ENCODE results near the gene FOXC2. TPM values are rescaled to one million over a fixed set of nuclear protein-coding genes. Genes with fewer than 3 reads are reported as not detected.
A peak's percentile ranks its signal among the peaks of the same experiment; 100 is the strongest.

The FOXC2 gene
- total RNA-seq (ENCODE audit: unreplicated experiment): not detected
- long read RNA-seq: 0 reads

DNA sequence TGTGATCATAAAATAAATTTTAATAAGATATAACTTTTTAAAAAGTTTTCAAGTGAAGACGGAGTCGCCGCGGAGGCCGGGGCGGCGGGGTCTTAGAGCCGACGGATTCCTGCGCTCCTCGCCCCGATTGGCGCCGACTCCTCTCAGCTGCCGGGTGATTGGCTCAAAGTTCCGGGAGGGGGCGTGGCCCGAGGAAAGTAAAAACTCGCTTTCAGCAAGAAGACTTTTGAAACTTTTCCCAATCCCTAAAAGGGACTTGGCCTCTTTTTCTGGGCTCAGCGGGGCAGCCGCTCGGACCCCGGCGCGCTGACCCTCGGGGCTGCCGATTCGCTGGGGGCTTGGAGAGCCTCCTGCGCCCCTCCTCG lies at the start of gene FOXC2:
Gene FOXC2, plus strand, starts transcription at position 229 of the 365 bp plus-strand sequence. CDS start 507 bp downstream, outside the sequence.
- H3K4me1 Mint-ChIP-seq (ENCODE audit: low read depth, unreplicated experiment): peaks cover 7% of the 10 kb centered on the region

DNA sequence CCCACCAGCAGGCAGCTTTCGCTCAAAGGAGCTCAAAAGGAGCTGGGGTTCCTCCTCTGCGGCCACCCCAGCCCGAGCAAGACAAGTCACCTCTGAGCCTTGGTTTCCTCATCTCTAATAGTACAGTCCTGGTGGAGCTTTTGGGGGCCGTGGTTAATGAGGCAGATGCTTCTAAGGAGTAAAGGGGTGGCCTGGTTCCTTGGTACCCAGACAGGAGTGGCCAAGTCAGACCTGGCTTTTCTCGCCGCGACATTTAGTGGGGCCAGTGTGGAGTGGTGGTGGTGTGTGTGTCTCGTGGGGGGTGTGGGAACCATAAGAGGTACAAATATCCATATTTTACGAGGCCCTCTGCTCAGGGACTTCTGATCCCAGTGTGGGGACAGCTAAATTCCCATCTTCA lies 49.6 kb upstream of the FOXC2 start:
- H3K27me3 Mint-ChIP-seq (ENCODE audit: unreplicated experiment): peaks cover 29% of the 10 kb centered on the region
- no peak overlapping the region for H3K27ac Mint-ChIP-seq (ENCODE audit: unreplicated experiment)

More for the DNA sequence above, at the start of gene FOXC2:
- no peak within 1 kb of the TSS for H3K27ac Mint-ChIP-seq (ENCODE audit: unreplicated experiment)
- peaks cover 26% of the 10 kb centered on the region for H3K27me3 Mint-ChIP-seq (ENCODE audit: unreplicated experiment)
- DNase-seq: peak; percentile 71
- H3K4me3 Mint-ChIP-seq (ENCODE audit: unreplicated experiment): no peak within 1 kb of the TSS
- TF ChIP-seq, protein P1, sequence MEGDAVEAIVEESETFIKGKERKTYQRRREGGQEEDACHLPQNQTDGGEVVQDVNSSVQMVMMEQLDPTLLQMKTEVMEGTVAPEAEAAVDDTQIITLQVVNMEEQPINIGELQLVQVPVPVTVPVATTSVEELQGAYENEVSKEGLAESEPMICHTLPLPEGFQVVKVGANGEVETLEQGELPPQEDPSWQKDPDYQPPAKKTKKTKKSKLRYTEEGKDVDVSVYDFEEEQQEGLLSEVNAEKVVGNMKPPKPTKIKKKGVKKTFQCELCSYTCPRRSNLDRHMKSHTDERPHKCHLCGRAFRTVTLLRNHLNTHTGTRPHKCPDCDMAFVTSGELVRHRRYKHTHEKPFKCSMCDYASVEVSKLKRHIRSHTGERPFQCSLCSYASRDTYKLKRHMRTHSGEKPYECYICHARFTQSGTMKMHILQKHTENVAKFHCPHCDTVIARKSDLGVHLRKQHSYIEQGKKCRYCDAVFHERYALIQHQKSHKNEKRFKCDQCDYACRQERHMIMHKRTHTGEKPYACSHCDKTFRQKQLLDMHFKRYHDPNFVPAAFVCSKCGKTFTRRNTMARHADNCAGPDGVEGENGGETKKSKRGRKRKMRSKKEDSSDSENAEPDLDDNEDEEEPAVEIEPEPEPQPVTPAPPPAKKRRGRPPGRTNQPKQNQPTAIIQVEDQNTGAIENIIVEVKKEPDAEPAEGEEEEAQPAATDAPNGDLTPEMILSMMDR (IDR thresholded peaks at IDR 0.05; ENCODE audit: partially characterized antibody, unreplicated experiment): no peak
- H3K36me3 Mint-ChIP-seq (ENCODE audit: unreplicated experiment): no peaks in the 10 kb centered on the region
- peaks cover 6% of the 10 kb centered on the region for H3K9me3 Mint-ChIP-seq (ENCODE audit: unreplicated experiment)

DNA sequence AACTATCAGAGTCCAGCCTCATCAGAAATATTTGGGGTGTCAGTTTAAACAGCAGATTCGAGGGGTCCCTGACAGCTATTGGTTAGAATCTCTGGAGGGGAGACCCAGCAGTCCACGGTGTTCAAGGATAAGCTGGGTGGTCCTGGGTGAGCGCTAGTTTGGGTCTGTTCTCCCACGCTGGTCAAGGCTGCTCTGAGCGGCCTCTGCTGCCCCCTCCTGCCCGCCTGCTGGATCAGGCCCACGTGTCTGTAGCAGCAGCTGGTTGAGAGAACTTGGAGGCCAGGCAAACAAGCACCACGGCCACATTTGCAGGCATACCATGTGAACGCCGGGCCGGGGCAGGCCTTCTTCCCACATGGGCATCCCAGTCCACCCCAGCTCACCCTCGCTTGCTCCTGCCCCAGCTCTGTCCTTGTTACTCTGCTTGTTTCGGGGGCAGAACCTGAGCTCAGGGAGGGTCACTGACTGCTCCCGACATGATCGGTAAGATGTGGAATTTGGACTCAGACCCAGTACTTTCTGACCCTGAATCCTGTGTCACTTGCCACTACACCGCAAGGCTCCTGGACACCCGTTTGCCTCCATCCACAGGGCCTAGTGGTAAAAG lies 48.9 kb upstream of the FOXC2 start:
- Mint-ChIP-seq H3K27me3 (ENCODE audit: unreplicated experiment) (peaks cover 28% of the 10 kb centered on the region), H3K4me1 (ENCODE audit: low read depth, unreplicated experiment) (peaks cover 10% of the 10 kb centered on the region), H3K4me3 (ENCODE audit: unreplicated experiment) (no peak overlapping the region), H3K27ac (ENCODE audit: unreplicated experiment) (no peak overlapping the region), H3K36me3 (ENCODE audit: unreplicated experiment) (no peaks in the 10 kb centered on the region), H3K9me3 (ENCODE audit: unreplicated experiment) (peaks cover 12% of the 10 kb centered on the region)
- DNase-seq: peak; percentile 83
- TF ChIP-seq, protein P1 (IDR thresholded peaks at IDR 0.05; ENCODE audit: partially characterized antibody, unreplicated experiment): peak; percentile 58

More for the DNA sequence above, 49.6 kb upstream of the FOXC2 start:
- DNase-seq: no peak
- Mint-ChIP-seq H3K36me3 (ENCODE audit: unreplicated experiment) (no peaks in the 10 kb centered on the region), H3K4me3 (ENCODE audit: unreplicated experiment) (no peak overlapping the region), H3K9me3 (ENCODE audit: unreplicated experiment) (peaks cover 12% of the 10 kb centered on the region), H3K4me1 (ENCODE audit: low read depth, unreplicated experiment) (peaks cover 10% of the 10 kb centered on the region)
- TF ChIP-seq, protein P1 (IDR thresholded peaks at IDR 0.05; ENCODE audit: partially characterized antibody, unreplicated experiment): no peak

DNA sequence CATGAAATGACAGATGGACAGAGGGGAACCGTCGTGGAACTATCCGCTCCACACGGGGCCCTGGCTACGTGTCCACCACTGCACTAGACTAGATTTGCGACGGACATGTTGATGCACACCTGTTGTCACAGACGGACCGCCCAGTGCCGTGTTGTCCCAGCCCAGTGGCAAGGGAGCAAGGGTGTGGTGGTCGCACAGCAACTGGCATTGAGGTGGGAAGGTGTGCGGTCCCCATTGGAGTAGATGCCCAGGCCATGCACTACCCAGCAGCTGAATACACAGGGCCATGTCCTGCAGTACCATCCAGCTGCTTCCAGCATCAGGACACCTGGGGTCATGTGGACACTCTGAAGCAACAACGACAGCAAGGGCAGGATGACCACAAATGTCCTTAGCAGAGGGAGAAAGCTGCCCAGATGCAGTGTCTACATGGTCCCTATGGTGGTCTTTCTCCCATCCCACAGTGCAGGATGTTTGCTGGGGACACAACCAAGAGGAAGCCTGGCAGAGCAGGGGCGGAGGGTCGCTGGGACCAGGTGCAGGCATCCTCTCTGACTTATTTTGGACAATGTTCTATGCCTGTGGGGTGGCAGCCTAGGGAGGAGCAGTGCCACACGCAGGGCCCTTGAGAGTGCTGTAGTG lies 47.5 kb upstream of the FOXC2 start:
- H3K27ac Mint-ChIP-seq (ENCODE audit: unreplicated experiment): no peak overlapping the region
- peak; percentile 15 for DNase-seq
- H3K36me3 Mint-ChIP-seq (ENCODE audit: unreplicated experiment): no peaks in the 10 kb centered on the region
- H3K27me3 Mint-ChIP-seq (ENCODE audit: unreplicated experiment): peaks cover 20% of the 10 kb centered on the region
- TF ChIP-seq, protein P1 (IDR thresholded peaks at IDR 0.05; ENCODE audit: partially characterized antibody, unreplicated experiment): no peak
- no peak overlapping the region for H3K4me3 Mint-ChIP-seq (ENCODE audit: unreplicated experiment)
- H3K9me3 Mint-ChIP-seq (ENCODE audit: unreplicated experiment): peaks cover 7% of the 10 kb centered on the region
- peaks cover 8% of the 10 kb centered on the region for H3K4me1 Mint-ChIP-seq (ENCODE audit: low read depth, unreplicated experiment)
